ENCODE measurements around the gene CCDC110. TPM values are rescaled to one million over a fixed set of nuclear protein-coding genes. Genes with fewer than 3 reads are reported as not detected.

Gene CCDC110
- total and polyA plus RNA-seq, 2 of the 4 experiments (the other 2 are of a cell fraction): 0.46 to 0.90 TPM

GRCh38 chr4:185506422-185506821 lies 34.9 kb upstream of the CCDC110 start:
- no peak overlapping the region for H3K9ac ChIP-seq (ENCODE audit: low read depth, low read length)
- no peak overlapping the region for H2BK120ac ChIP-seq (ENCODE audit: low read depth, low read length)
- H3K56ac ChIP-seq (ENCODE audit: extremely low read depth, insufficient read depth, low read length): no peak overlapping the region
- no peaks in the 10 kb centered on the region for H3K36me3 ChIP-seq (ENCODE audit: control insufficient read depth, insufficient read depth, low read length)
- CTCF ChIA-PET: no interaction called here
- POLR2A ChIA-PET (ENCODE audit: unreplicated experiment): no interaction called here
- no peaks in the 10 kb centered on the region for H3K27me3 ChIP-seq (ENCODE audit: control insufficient read depth, insufficient read depth, low read length)
- no peak overlapping the region for H4K91ac ChIP-seq (ENCODE audit: insufficient read depth, low read depth, low read length)
- no peak overlapping the region for H2BK5ac ChIP-seq (ENCODE audit: low read depth, low read length, poor library complexity, severe bottlenecking)
- no peak overlapping the region for H2BK20ac ChIP-seq (ENCODE audit: low read depth, low read length)
- no peak overlapping the region for H2BK15ac ChIP-seq (ENCODE audit: low read depth, low read length)
- H4K20me1 ChIP-seq (ENCODE audit: insufficient read depth, low read length): no peaks in the 10 kb centered on the region
- dilution Hi-C loops (cut with HindIII; ENCODE audit: low sequenced_read_pairs, unreplicated experiment) (no loop called here), in situ Hi-C loops (cut with MboI; ENCODE audit: low sequenced_read_pairs) (no loop called here), intact Hi-C loops (cut with micrococcal nuclease) (no loop called here)
- H3K14ac ChIP-seq (replicated peaks; ENCODE audit: low read depth, low read length): no peak overlapping the region
- H3K79me1 ChIP-seq (ENCODE audit: low read depth in 1 of 2, low read length in 2 of 2): no peaks in the 10 kb centered on the region
- no peak overlapping the region for H2AK9ac ChIP-seq (replicated peaks; ENCODE audit: low read depth, low read length, poor library complexity)
- no peak overlapping the region for H2AK5ac ChIP-seq (ENCODE audit: low read depth, low read length)
- no TSS peak for BruUV-seq (replicated peaks)
- DNase-seq (no peak), ATAC-seq (ENCODE audit: low read depth) (no peak)
- H2AFZ ChIP-seq (replicated peaks; ENCODE audit: low read length, poor library complexity): no peak overlapping the region
- H3K18ac ChIP-seq (ENCODE audit: low read depth, low read length): no peak overlapping the region
- no peak overlapping the region; a peak in 1 of 4 replicates for H4K8ac ChIP-seq (ENCODE audit: low read depth in 2 of 2, low read length in 2 of 2)
- H3K23ac ChIP-seq (ENCODE audit: low read depth, low read length): no peak overlapping the region
- peaks cover 3% of the 10 kb centered on the region; the same call in 1 of the 2 replicates for H3K9me1 ChIP-seq (ENCODE audit: insufficient read depth, low read length)
- peaks cover 3% of the 10 kb centered on the region; the same call in 1 of the 2 replicates for H3K4me1 ChIP-seq (ENCODE audit: control insufficient read depth, insufficient read depth, low read length)
- no peak overlapping the region for H4K5ac ChIP-seq (ENCODE audit: low read depth, low read length)
- no peaks in the 10 kb centered on the region; the same call in 1 of the 2 replicates for H3K9me3 ChIP-seq (ENCODE audit: control insufficient read depth, insufficient read depth, low read length)
- 98% methylated on average over 13 of the region's 20 CpGs; no CpG with 5 or more reads in 1 of the 2 experiments for WGBS, 2 experiments (ENCODE audit: extremely low coverage in 2 of 2, insufficient read length in 1 of 2)
- no peak overlapping the region for H3K4ac ChIP-seq (ENCODE audit: low read depth, low read length)
- TF ChIP-seq BHLHE40 (IDR thresholded peaks at IDR 0.05; ENCODE audit: low read depth, low read length) (no peak), RAD21 (IDR thresholded peaks at IDR 0.05; ENCODE audit: low read length) (no peak), POLR2A (IDR thresholded peaks at IDR 0.05; ENCODE audit: low read depth, low read length) (no peak), USF2 (IDR thresholded peaks at IDR 0.05; ENCODE audit: low read depth, low read length) (no peak), NFE2L2 (IDR thresholded peaks at IDR 0.05; ENCODE audit: low read depth, low read length) (no peak), MAZ (IDR thresholded peaks at IDR 0.05; ENCODE audit: borderline replicate concordance, low read depth, low read length) (no peak), CHD1 (IDR thresholded peaks at IDR 0.05; ENCODE audit: low read depth, low read length) (no peak), MXI1 (IDR thresholded peaks at IDR 0.05; ENCODE audit: borderline replicate concordance, low read depth, low read length) (no peak), FOS (IDR thresholded peaks at IDR 0.05; ENCODE audit: low read depth, low read length) (no peak), CEBPB (IDR thresholded peaks at IDR 0.05; ENCODE audit: low read depth, low read length) (no peak), RFX5 (IDR thresholded peaks at IDR 0.05; ENCODE audit: low read depth, low read length) (no peak), CTCF (conservative IDR thresholded peaks at IDR 0.05; ENCODE audit: low read depth, low read length) (no peak), MAFK (IDR thresholded peaks at IDR 0.05; ENCODE audit: low read depth, low read length) (no peak), RCOR1 (IDR thresholded peaks at IDR 0.05; ENCODE audit: insufficient replicate concordance, low read length) (no peak), SMC3 (IDR thresholded peaks at IDR 0.05; ENCODE audit: low read depth, low read length) (no peak)
- TF ChIP-seq, protein P1, sequence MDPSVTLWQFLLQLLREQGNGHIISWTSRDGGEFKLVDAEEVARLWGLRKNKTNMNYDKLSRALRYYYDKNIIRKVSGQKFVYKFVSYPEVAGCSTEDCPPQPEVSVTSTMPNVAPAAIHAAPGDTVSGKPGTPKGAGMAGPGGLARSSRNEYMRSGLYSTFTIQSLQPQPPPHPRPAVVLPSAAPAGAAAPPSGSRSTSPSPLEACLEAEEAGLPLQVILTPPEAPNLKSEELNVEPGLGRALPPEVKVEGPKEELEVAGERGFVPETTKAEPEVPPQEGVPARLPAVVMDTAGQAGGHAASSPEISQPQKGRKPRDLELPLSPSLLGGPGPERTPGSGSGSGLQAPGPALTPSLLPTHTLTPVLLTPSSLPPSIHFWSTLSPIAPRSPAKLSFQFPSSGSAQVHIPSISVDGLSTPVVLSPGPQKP (IDR thresholded peaks at IDR 0.05; ENCODE audit: borderline replicate concordance, low read depth, low read length): no peak
- H3K4me3 ChIP-seq (ENCODE audit: insufficient read depth, low read depth, low read length): no peak overlapping the region
- no peak overlapping the region for H3K27ac ChIP-seq (ENCODE audit: insufficient read depth, low read length)
- no peak overlapping the region for H3K4me2 ChIP-seq (ENCODE audit: low read depth, low read length)
